NCI-H446 treated with DMSO at 0.1 percent for 48 hours (cell line): ENCODE measurements around the gene C19orf12.

Experiments
- DNase-seq: peaks from one replicate; lab custom pipeline; 2025; lab: John Stamatoyannopoulos, UW

The C19orf12 gene

DNA sequence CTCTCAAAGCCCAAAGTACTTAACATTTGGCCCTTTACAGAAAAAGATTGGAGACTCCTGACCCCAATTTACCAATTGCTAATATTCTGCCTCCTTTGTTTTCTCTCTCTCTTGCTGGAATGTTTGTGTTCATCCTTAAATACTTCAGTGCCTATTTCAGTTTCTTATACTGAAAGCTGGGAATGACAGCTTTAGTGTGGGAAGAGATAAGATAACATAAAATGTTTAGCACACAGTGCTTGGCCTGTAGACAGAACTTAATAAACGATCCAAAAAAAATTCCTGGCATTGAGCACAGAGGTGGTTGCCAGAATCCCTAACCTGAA, 52.8 kb downstream of the C19orf12 start:
- no peak for DNase-seq

DNA sequence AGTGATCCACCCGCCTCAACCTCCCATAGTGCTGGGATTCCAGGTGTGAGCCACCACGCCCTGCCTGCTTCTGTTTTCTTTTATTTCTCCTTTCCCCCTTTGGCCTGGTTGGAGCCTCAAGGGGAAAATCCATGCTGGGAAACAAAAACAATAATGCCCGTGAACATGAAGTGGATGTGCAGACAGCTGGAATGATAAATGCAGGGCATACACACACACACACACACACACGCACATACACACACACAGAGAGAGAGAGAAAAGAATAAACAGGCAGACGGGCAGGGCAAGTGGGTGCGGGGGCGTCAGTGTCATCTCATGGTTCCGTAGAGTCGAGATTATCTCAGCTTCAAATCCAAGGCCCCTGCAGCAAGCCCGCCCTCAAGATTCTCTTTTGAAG, 54.2 kb downstream of the C19orf12 start:
- no peak for DNase-seq

DNA sequence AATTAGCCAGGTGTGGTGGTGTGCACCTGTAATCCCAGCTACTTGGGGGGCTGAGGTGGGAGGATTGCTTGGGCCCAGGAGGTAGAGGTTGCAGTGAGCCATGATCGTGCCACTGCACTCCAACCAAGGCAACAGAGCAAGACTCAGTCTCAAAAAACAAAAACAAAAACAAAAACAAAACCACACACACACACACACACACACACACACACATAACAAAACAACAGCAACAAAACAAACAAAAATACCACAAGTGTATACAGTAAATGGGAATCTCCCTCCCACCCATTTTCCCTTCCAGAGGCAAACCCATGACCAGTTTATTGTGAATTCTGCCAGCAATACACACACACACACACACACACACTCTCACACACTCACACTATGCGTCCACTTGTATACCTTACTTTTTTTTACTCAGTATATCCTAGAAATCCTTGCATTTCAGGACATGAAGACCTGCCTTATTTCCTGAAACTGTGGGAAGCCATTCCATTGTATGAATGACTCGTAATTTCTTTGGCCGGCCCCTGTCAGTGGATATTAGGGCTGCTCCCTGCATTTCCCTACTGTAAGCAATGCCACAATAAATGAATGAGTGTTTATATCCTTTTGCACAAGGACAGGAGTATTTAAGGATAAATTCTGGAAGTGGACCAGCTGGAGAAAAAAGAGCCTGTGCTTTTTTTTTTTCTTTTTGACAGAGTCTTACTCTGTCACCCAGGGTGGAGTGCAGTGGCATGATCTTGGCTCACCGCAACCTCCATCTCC, 56.7 kb downstream of the C19orf12 start:
- no peak for DNase-seq

GRCh38 chr19:29655648-29656335, 59.3 kb downstream of the C19orf12 start:
- DNase-seq = no peak

DNA sequence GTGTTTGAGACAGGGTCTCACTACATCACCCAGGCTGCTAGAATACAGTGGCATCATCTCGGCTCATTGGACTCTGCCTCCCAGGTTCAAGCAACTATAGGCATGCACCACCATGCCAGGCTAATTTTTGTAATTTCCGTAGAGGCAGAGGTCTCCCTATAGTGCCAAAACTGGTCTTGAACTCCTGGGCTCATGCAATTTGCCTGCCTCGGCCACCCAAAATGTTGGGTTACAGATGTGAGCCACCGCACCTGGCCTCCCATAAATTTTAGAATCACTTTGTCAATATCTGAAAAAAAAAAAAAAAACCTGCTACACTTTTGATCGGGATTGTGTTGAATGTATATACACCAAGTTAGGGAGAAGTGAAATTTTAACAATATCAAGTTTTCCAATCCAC, 61.7 kb downstream of the C19orf12 start:
- no peak for DNase-seq

GRCh38 chr19:29651622-29652394, 63.3 kb downstream of the C19orf12 start:
- DNase-seq = no peak

DNA sequence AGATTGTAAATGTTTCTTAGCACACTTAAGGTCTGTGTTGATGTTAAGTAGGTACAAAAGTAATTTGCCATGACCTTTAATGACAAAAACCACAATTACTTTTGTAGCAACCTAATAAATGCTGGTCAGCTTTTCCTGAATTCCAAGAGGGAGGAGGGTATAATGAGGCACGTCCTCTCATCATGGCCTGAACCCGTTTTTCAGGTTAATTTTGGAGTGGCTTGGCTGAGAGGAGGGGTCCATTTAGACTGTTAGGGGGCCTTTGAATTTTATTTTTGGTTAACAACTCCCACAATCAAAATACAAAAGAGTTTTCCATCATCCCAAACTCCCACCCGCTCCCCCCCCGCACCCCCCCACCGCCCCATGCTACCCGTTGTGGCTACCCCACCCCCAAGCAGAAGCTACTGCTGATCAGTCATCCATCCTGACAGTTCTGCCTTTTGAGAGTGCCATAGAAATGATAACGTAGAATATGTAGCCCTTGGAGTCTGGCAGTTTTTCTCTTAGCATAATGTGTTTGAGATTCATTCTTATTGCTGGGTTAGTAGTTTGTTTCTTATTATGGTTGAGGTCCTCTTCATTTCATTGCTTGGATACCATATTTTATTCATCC, 64.2 kb downstream of the C19orf12 start:
- DNase-seq = no peak
